HG03354 (cell line): ENCODE results near the gene IL34.

ENCODE experiments used
- ATAC-seq: cut with Tn5 transposase; IDR thresholded peaks from one replicate; pipeline ENCODE4 v1.9.1; 2021; ENCODE audit warnings: mild to moderate bottlenecking; ENCODE audit not compliant: unreplicated experiment, poor library complexity, severe bottlenecking

IL34 gene

DNA sequence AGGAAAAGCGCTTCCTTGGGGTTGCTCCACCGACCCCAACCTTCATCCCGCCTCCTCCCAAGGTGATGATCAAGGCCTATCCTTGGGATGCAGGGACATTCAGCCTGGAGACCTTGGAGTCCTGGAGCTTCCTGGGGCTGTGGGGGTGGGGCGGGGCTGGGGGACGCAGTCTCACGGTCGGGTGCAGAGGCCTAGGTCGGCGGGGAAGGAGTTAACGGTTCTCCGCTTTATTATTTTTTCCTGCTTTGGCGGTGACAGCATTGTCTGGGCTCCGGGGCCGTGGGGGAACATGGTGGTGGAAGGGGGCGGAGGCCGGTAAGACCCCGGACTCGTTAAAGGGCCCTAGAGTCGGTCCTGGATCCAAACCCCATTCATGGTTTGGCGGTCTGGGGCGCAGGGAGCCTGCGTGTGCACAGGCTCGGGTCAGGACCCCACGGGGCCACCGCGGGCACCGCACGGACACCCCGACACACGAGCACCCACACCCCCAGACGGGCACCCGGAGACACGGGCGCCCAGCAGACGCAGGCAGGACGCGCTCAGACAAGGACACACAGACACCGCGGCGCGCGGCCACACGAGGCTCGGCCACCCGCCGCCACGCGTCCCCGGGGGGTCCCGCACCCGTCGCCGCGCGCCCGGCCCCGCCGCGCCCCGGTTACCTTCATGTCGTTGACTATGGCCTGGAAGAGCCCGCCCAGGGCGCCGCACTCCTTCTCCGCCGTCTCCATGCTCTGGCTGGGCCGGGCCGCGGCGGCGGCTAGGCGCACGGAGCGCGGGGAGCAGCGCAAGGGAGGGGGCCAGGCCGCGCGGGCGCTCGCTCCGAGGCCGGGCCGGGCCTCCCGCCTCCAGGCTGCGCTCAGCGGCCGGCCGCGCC lies 38.9 kb downstream of the IL34 start:
- peak; percentile 40 for ATAC-seq

DNA sequence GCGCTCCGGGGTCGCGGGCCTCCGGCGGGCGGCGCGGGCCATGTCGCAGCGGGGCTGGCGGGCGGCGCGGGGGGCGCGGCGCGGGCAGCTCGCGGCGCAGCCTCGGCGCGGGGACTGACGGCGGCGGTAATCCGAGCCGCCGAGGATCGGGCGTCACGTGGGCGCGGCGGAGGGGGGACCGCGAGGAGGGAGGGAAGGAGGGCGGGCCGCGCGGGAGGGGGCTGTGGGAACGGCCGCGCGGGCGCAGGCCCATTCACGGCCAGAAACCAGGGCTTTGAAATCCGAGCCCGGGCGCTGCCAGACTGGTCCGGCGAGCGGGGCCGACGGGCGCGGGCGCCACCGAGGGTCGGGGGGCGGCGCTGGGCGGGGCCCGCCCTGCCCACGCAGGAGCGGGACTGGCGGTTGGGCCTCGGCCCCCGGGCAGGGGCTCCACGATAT lies 39.6 kb downstream of the IL34 start, which contains the start of gene MTSS2:
MTSS2 (minus strand) TSS at position 116 of the 438 bp plus-strand sequence. CDS start 262 bp downstream, outside the sequence.
- peak; percentile 27 for ATAC-seq

DNA sequence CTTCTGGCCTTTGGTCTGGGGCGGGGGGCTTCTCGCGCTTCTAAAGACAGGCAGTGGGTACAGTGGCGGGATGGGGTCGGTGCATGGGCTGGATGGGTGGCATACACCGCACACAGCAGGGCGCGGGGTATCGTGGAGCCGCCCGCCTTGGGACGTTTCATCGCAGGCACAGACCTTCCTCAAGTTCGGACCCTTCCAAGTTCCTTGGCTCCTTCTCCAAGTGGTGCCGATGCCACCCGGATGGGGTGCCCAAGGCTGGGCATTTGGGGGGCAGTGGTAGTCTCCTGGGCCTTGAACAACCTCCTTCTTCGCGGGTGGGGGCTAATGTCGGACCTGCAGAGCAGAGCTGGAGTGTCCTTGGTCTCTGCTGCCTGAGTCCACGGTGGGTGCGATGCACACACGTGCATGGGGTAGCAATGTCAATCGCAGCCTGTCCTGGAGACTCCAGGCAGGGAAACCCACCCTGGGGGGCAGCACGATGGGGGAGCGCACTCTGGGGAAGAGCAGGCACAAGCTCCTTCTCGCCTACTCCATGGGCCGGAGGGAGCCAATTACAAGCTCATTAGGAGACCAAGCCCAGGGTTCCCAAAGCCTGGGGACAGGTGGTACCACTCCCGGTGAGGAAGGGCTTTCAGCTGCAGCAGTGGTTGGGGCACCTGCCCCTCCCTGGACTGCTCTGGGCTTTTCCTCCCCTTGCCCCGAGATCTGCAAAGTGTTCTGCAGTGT lies 40.2 kb downstream of the IL34 start:
- ATAC-seq = no peak

DNA sequence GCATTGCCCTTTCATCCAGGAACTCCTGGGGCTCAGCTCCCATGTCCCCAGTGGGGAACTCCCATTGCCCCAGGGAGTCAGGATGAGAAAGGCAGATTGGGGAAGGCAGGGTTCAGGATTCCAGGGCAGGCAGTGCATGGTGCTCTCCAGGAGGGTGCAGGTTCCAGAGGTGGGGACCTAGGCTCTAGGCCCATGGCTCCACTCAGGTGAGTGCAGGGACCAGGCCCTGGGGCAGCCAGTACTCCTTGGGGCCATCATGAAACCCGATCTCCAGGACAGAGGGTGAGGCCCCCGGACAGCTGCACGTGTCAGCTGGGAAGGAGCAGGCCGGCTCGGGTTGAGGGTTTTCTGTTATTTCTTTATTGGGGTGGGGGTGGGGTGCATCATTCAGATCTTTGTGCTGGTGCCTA lies 40.7 kb downstream of the IL34 start:
- no peak for ATAC-seq

DNA sequence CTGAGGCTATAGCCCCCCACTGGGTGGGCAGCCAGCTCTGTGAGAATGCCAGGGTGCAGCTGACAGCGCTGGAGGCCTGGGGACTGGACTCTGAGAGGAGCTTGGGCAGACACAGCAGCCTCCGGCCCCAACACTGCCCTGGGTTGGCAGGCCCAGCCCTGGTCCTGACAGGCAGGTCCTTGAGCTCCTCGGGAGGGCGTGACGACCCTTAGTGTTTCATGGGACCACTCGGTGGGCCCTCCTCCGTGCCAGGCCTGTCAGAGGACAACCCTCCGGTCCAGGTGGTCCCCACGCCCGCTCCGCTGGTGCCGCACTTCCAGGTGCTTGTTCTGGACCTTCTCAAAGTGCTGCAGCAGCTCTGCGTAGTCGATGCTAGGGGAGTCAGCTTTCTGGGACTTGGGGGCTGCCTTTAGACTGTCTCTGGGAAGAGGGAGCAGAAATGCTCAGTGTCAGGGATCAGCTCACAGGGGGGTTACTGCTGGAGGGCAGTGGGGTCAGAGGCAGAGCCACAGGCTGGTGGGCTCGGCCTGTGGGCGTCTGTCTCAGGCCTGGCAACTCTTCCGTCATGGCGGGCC lies 41.4 kb downstream of the IL34 start:
- ATAC-seq = no peak

DNA sequence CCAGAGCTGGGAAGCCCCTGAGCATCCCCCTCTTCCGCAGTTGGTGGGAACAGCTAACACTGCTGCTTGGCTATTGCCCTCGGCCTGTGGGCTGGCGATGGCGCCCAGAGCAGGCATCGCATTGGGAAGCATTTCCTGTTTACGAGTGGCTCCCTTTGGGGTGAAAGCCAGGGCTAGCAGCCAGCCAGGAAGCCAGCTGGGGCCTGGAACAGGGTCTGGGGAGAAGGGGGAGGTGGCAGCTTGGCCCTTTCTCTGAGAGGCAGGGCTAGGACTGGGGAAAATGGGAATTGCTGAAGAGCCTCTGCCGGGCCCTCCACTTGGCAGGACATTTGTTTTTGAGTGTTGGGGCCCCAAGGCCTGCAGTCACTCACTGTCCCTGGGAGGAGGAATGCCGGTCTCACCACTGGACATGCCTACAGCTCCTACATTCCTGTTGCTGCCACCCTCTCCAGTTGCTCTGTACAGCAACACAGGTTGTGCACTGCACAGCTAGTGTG lies 41.9 kb downstream of the IL34 start:
- no peak for ATAC-seq

DNA sequence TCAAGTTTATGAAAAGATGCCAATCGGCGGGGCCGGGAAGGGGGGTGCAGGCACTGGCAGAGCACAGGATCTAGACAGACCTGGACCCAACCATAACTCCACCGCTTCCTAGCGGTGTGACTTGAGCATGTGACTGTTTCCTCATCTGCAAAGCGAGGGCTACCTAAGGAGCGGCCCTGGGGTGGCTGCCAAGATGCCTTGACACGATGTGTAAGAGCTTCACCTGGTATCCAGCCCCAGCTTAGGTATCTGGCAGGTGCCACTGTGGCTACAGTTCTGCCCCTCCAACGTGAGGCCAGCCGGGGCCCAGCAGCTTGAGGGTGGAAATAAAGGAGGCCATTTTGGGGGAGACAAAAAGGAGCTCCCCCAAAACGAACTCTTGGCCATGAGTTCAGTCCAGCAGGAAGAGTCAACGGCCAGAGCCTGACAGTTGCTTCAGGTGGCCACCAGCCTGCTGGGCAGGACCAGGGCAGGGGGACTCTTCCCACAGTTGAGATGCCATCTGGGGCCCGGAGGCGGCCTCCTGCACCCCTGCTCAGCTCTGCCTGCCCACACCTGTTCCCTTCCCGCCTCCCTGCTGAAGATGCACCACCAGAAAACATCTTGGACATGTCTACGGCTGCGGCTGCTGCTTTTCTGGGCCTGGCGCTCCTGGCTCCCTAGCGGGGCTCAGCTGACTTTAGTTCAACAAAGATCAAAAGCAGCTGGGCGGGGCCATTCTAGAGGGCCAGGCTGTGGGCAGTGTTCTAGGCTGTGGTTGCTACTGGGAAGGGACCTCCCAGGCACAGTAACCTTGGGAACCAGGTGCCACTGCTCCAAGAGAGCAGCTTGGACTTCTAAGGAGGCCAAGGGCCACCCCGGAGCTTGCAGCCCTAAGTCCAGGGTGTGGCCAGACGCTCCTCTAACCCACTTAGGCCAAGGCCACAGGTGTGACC lies 42.9 kb downstream of the IL34 start:
- no peak for ATAC-seq

DNA sequence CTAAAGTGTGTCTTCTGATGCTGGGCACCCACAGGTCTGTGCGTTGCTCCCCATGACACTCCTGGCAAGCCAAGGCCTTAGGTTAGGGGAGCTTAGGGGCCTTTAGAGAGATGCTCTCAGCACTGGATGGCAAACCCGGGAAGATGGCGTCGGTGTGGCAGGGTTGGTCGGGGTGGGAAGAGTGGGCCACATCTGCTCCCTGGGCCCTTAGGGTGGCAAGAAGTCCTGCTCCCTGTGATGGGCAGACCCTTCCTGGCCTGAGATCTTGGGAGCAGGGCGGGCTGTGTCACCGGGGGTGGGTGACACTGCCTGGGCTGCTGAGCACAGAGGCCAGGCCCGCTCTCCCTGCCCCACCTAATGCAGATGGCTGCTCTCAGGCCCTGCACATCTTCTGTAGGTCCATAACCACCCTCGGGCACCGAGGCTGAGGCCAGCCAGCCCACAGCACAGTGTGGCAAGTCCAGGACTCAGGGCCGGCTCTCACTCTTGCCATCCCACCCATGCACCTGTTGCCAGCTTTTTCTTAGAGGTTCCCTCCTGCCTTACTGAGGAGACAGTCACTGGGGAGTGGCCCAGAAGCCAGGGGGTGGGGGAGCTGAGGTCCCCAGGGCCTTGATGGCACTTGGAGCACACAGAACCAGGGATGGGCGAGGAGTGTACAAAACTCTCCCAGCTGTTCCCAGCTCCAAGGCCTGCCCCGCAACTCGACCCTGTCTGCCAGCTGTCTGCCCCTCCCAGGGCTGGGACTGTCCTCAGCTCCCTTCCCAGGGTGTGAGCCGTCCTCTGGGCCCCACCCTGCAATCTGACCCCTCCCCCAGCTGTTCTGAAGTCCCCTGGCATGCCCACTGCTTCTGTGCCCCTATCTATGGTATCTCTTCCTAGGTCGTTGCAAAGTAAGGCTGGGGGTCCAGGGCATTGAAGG lies 43.9 kb downstream of the IL34 start:
- ATAC-seq = no peak

DNA sequence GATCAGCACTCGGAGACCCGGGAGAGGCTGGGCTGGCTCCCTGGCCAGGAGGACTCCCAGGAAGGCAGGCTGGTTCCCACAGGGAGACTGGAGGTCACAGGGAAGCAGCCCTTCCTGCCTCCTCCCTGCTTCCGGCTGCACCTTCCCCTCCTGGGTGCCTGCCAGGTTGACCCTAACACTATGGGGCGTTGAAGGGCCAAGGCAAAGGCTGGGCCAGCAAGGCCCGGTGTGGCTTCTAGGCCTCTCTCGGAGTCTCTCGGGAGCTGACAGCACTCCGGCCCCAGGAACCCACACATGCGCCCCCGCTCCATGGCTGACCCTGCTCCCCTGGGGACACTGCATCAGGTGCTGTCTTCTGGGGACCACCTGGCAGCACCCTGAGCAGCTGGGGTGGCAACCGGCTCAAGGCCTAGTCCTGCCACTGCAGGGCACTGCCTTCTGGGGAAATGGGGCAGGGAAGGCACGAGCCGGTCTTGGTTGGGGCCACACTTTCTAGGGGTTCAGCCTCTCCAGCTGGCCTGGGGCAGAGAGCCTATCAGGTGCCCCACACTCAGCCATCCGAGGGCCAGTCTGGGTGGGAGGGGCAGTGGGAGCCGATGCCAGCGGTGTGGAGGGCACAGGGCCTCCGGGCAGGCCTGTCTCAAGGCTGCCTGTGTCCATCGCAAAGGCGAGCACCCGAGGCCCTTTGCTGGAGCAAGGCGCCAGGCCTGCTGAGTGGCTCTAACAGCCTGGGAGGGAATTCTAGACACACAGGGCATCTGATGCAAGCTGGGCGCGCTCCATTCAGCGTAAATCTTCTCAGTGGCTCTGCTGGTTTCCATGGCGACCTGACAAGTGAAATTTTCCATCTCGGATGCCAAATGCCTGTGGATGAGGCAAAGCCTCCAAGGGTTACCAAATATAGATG lies 45.1 kb downstream of the IL34 start:
- ATAC-seq = no peak

DNA sequence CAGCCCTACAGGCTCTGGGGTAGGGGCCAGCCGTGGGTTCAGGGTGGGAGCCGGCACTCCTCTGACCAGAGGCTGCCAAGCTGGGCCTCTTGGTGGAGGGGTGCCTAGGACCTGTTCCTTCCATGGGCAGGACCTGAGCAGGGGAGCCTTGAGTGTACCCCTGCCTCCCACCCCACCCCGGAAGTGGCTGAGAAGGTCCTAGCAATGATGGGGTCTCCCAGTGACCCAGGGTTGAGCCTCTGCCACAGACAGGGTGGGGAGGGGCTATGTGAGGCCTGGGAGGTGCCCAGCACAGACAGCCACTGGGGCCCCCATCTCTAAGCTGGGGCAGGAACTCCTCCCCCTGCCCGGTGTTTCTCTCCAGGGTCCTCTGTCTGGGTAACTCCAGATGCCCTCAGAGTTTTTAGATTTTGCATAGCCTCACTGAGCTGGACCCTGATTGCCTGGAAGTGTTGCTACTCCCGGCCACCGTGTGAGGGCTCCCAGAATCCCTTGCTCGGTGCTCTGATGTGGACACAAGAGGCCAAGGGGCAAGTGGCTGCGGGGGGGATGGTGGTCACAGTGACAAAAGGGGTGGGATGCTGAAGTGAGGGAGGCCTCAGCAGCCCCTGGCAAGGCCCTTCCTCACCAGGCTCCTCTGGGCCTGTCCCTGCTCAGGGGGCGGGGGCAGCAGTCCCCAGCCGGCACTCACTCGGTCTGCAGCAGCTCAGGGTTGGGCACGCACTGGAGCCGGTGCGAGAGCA lies 45.9 kb downstream of the IL34 start:
- ATAC-seq = no peak

DNA sequence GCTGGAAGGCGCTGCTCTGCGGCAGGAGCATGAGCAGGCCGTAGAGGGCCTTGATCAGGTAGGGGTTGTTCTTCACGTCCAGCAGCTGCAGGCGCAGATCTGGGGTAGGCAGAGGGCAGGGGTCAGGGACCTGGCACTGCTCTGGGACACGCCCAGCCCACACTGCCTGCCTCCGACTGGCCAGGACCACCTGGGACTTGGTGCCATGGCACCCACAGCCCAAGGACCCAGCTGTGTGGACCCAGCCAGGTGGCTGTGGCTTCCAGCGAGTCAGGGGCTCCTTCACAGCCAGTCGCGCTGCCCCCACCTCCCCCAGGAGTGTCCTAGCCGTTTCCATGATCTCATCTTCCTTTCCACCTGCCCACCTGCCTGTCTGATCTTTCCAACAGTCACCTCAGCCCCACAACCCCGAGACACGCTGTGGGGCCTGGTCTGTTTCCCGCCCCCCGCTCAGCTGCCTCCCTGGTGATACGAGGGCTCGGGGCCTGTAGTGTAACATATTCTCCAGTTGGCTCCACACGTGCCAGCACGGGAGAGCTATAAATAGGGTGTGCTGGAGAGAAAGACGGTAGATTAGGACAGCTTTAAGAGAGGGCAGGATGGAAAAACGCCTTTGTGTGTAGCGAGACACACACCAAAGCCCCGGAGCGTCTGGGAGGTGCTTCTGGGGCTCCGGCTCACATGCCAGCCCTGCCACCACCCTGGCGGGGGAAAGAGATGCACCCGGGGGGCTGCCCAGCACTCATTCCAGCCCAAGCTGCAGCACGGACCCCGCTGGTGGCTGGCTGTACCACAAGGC lies 46.7 kb downstream of the IL34 start:
- no peak for ATAC-seq

DNA sequence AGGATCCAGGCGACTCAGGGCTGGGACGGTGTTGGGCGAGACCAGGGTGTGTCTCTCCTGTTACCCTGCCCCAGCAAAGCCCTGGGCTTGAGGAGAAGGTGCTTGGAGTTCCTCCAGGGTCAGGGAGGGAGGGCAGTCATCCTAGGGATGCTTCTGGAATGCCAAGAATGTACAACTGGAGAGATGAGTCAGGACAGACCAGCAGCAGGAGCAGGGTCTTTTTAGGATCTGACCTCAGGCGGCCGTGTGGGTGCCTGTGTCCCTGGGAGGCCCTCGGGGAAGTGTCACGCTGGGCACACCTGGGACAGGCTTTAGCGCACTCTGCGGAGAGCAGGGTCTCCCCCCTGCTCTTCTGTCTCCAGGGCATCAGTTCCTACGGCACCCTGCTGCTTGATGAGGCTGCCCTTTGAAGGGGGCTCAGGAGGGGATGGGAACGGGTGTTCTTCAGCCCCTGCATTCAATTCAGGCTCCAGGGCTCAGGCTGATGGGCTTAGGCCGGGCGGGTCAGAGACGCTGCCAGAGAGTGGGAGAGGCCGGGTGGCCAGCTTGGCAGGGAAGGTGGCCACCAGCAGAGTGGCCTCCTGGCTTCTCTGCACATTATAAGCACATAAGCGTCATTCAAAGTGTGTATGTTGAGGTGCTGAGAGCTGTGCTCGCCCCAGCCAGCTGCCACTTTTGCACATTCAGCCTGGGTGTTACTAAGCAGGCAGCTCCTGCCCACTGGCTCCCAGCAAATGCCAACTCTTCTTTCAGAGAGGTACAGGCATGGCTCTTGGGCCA lies 47.9 kb downstream of the IL34 start:
- ATAC-seq = no peak

DNA sequence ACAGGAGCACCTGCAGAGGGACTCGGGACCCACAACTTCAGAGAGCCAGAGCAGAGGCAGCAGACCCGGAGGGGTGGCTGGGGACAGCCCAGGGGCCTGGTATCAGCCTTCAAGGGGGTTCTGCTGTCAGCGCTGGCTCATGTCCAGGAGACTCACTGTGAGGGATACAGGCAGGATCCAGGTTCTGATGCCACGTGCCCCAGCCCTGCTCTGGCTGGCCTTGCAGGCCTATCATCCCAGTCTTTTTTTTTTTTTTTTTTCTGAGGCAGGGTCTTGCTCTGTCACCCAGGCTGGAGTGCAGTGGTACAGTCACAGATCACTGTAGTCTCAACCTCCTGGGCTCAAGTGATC lies 48.5 kb downstream of the IL34 start:
- ATAC-seq = no peak

DNA sequence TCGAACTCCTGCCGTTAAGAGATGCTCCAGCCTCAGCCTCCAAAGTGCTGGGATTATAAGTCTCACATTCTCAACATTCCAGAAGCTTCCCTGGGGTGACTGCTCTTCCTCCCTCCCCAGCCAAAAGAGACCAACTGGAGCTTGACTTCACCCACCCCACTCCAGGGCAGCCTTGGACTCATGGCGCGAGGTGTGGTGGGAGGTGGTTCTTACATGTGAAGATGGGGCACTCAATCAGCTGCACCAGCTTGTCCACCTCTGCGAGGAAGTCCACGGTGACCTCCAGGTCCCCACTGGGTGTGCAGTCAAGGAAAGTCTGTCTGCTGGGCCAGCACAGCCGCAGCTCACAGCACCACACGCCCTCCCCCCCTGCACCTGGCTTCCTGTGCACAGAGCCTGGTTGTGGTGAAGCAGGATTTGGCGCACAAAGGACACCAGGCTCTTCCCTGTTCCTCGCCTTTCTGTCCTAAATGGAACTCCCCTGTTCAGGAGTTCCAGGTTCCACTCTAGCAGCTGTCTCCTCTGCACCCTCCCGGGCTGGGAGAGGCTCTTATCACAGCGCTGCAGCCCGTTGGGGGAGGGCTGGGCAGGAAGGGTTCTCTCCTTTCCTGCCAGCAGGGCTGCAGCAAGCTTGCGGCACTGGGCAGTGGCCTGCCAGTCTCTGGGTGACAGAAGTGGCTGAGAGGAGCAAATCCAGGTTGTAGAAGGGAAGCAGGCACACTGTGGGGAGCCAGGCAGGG lies 49.1 kb downstream of the IL34 start:
- ATAC-seq = peak; percentile 60

DNA sequence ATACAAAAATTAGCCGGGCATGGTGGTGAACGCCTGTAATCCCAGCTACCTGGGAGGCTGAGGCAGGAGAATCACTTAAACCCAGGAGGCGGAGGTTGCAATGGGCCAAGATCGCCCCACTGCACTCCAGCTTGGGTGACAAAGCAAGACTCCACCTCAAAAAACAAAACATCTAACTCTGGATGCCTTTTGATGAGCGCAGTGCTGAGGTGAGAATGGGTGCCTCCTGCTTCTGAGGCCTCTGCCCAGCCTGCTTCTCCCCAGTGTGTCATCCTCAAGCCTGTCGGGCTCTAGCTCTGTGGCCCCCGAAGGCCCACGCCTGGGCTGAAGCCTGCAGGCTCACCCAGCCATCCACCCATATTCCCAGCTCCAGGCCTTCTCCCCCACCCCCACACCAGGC lies 50.0 kb downstream of the IL34 start:
- ATAC-seq = no peak
